Nucleus accumbens (tissue), 56 donors: ENCODE measurements around the gene HOXD10.

Experiments used
- DNase-seq, 56 donors: peaks; one replicate each; lab custom pipeline; 2025; lab: John Stamatoyannopoulos, UW

The HOXD10 gene

GRCh38 chr2:176120364-176121189 is 4.0 kb downstream of the HOXD10 start:
- no peak for DNase-seq

DNA sequence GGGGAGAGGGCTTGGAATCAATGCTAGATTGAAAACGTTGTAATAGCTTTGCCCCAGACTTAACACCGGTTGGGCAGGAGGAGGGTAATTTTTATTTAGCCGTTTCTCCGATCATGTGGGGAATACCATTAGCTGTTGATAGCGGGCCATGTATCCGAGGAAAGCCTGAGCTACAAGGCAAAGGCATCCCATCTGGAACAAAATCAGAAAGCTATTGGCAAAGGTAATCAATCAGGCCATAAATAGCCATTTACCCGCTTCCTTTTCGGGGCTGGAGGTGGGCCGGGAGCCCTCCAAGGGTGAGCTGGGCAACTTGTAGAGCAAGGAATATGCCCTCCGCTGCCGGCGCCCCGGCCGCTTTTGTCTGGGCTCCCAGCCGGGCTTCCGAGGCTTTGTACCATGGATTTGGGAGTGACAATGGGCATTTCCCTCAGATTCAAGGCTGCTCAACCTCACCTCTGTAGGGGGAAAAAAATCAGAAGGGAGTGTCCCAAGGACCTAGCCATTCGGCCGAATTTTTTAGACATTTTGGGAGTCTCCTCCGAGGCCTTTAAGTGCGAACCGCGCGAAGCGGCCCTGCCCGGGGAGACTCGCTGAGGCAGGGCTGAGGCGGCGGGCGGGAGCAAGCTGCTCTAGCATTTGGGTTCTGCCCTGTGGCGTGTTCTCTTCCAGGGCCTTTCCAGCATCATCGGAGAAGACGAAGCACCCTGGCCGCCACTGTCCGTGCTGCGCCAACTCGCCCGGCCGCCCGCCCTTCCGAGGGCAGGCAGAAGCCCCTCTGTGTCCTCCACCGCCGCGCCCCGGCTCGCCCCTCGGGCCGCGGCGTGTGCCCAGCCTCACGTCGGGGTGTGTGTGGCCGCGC is 4.8 kb downstream of the HOXD10 start:
- DNase-seq: no peak

DNA sequence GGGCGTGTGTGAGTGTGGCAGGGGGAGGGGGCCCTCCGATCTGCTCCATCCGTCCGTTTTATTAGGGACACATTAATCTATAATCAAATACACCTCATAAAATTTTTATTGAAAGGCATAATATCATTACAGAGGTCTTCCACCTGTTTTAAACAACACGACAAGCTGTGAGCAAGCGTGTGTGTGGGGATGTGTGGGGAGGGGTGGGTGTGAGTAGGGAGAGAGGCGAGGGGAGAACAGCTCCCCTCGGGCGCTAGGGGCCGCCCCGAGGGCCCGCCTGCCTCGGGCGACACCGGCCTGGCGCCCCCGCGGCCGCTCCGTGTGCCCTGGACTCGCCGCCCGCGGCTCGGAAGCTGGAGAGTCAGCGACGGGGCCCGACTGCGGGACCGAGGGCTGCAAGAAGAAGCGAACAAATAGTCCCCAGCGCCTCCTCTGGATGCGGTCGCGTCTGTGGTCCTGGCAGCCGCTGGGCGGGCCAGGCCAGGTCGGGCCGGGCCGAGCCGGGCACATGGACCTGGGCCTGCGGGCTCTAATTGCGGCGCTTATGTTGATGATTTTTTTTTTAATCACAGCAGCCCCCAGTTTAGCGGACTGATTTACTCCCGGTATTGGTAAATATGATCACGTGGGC is 5.6 kb downstream of the HOXD10 start:
- no peak for DNase-seq

DNA sequence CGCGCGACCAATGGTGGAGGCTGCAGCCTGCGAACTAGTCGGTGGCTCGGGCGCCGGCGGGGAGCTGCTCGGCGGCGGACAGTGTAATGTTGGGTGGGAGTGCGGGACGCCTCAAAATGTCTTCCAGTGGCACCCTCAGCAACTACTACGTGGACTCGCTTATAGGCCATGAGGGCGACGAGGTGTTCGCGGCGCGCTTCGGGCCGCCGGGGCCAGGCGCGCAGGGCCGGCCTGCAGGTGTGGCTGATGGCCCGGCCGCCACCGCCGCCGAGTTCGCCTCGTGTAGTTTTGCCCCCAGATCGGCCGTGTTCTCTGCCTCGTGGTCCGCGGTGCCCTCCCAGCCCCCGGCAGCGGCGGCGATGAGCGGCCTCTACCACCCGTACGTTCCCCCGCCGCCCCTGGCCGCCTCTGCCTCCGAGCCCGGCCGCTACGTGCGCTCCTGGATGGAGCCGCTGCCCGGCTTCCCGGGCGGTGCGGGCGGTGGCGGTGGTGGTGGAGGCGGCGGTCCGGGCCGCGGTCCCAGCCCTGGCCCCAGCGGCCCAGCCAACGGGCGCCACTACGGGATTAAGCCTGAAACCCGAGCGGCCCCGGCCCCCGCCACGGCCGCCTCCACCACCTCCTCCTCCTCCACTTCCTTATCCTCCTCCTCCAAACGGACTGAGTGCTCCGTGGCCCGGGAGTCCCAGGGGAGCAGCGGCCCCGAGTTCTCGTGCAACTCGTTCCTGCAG is 6.3 kb downstream of the HOXD10 start, which contains the start of gene HOXD9:
Gene HOXD9, plus strand, starts transcription at position 37 of the 728 bp plus-strand sequence. Its CDS starts 50 bp downstream, at position 87.
- no peak for DNase-seq

DNA sequence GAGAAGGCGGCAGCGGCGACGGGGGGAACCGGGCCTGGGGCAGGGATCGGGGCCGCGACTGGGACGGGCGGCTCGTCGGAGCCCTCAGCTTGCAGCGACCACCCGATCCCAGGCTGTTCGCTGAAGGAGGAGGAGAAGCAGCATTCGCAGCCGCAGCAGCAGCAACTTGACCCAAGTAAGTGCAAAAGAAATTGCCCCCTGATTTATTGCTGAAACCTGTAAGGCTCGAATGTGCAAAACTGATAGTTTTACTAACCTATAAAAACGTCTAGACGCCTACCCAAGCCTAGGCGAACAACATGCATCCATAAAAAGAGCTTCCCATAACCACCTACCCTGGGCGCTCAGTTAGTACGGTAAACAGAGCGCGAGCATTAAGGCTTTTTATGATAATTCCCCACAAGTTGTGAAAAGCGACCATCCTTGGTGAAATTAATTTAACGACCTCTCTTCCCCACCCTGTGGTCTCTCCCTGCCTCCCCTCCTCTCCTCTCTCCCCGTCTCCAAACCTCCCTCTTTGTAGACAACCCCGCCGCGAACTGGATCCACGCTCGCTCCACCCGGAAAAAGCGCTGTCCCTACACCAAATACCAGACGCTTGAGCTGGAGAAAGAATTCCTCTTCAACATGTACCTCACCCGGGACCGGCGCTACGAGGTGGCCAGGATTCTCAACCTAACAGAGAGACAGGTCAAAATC is 7.0 kb downstream of the HOXD10 start:
- no peak for DNase-seq

DNA sequence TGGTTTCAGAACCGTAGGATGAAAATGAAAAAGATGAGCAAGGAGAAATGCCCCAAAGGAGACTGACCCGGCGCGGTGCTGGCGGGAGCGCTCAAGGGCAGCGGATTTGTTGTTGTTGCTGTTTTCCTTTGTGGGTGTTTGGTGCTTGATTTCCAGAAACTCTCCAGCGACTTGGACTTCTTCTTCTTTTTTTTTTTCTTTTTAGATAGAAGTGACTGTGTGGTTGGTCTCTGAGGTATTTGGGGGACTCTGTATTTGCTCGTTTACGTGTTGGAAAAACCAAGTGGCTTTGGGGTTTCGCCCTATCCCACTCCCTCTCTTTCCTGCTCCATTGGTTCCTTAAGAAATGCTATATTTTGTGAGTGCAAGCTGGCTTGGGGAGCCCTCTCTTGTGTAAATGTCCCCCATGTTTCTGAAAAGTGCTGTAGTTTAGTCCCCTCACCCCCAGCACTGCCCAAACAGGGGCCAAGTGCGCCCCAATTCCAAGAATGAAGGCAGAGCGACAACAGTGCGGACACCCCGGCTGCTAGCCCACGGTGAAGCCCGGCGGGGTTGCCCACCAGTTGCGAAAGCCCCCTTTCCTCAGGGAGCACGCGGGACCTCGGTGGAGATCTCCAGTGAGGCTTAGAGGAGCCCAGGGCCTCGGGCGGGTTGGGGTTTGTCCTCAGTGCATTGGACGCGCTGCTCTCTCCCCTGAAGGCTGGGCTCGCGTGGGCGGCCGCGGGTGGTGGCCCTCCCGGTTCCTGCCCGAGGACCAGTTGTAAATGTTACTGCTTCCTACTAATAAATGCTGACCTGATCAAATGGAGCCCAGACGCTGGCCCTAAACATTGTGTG is 7.8 kb downstream of the HOXD10 start:
- DNase-seq: no peak

DNA sequence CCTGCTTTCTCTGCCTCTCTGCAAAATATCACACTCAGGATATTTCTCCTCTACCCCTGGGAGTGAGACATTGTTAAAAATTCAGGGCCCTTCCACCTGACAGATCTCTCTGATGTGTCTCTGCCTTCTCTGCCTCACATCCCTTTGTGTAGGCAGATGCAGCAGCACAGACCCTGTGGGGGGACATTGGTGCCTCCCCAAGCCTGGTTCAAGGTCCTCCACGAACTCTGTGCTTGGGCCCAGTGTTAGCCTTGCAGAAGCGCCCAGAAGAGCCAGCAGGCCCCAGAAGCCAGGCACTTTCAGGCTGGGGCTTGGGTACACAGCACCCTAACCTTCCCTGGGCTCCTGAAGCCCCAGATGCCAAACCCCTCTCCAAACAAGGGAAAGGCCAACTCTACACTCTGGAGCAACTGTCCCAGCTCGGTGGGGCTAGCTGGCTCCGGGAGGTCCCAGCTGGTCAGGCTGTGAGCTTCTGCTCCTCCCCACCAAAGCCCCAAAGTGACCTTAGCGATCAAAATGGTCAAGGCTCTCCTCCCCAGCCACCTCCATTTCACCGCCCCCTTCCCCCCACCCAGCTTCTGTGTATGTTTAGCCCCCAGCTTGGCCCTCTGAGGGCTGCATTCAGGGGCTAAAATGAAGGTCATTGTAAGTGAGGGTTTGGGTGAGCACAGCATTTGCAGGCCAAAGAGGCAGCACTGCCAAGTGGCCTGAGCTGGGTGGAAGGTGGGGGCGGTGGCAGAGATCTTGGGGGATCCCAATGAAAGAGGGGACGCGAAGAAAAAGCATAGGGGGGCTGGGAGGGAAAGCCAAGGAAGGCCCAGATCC is 8.6 kb downstream of the HOXD10 start:
- no peak for DNase-seq

GRCh38 chr2:176125772-176126054 is 9.1 kb downstream of the HOXD10 start:
- DNase-seq: no peak

DNA sequence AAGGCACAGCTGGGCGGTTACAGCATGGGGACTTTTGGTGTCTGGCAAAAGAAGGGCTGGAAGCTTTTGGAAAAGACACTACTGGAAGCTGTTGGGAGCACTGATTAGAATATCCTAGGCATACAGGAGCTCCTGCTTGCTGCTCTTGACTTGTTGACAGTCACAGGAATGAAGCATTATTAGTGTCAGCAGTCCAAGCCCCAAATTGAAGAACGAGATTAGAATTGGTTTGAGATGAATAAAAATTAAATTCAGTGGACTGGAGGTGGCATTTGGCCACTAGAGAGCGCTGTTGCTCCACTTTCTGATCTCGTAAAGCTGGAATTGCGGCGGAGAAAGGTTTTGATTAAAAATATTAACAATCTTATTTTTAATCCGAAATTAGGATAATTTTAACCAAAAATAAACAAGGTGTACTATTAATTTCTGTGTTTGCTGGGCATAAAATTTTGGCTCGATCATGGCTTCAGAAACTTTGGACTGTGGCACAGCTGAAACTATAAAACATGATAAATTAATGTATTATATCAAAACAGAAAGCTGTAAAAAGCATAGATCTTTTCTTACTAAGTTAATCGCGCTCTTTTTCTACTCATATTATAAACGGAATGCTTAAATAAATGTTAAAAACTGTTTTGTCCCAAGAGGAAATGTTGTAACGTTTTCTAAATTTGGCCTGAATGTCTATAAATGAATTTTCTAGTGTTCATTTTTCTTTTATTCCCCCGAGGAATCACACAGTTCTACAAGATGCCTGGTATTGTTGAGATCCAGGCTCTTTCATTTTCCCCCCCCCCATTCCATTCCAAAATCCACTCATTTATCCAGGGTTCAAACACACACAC is 10.6 kb downstream of the HOXD10 start:
- DNase-seq: peak in 42 of 56 donors; percentile 0 to 83 (median 26)

DNA sequence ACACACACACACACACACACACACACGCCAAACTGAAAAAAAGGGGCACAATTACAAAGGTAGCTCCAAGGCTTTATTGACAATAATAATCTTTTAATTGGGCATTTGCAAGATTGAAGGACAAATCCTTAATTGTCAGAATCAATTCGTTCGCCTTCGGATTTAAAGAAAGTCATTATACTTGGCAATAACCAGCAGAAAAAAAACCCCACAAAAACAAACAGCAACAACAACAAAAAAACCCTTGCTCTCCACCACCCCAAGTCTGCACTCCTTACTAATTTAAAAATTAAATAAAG is 11.1 kb downstream of the HOXD10 start:
- DNase-seq: no peak

DNA sequence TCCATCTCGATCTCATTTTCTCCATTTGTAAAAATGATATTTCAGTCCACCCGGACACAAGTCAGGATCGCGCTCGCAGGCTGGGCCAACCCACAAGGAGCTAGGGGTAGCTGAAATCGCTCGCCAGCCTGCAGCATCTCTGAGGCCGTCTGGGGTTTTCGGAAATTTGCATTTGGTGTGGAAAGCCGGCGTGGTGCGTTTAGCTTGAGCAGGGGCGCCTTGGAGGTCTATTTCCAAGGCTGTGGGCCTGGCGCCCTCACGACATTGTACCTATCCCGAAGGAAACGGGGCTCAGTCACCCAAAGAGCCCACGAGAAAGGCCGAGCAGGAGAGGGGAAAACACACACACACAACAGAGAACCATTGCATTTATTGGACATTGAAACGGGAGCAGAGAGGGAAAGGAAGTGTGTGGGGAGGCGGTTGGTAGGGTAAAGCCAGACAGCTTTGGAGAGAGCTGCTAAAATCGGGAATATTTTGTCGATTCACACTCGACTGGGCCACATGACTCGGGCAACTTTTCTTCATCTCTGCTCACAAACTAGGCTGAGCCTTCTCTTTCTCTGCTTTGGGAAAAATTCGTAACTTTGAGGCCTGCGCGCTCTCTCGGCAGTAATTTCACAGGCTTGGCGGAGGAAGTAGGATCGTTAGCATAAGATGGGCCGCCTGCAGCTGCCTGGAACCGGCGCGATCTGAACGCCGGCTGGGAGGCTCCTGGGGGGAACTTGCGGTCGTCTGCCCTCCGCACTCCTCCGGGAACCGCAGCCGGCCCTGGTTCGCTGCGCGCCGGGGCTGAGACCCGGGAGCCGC is 11.8 kb downstream of the HOXD10 start:
- DNase-seq: no peak

GRCh38 chr2:176128982-176129796 is 12.6 kb downstream of the HOXD10 start, which contains the start of gene HOXD8:
HOXD8 (plus strand) TSS chr2:176129705; CDS start chr2:176130367, 662 bp downstream.
- DNase-seq: no peak

DNA sequence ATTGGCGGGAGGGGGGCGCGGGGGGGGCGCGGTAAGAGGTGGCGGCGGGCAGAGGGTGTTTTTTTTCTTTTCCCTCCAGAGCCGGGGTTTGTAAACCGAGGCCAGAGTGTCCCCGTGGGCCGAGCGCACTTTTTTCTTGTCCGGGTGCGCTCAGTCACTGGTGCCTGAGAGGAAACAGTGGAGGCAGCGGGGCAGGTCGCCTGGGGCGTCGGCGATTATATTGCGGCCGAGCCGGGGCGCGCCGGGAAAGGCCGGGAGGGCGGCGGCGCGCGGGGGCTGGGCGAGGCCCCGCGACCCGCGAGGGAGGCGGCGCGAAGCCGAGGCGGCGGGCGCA is 13.2 kb downstream of the HOXD10 start:
- no peak for DNase-seq

- no peak for DNase-seq
These were observed 13.8 kb downstream of the HOXD10 start for GRCh38 chr2:176130147-176130956.
